ENCODE results near the gene RHOT2.

RHOT2 gene

DNA sequence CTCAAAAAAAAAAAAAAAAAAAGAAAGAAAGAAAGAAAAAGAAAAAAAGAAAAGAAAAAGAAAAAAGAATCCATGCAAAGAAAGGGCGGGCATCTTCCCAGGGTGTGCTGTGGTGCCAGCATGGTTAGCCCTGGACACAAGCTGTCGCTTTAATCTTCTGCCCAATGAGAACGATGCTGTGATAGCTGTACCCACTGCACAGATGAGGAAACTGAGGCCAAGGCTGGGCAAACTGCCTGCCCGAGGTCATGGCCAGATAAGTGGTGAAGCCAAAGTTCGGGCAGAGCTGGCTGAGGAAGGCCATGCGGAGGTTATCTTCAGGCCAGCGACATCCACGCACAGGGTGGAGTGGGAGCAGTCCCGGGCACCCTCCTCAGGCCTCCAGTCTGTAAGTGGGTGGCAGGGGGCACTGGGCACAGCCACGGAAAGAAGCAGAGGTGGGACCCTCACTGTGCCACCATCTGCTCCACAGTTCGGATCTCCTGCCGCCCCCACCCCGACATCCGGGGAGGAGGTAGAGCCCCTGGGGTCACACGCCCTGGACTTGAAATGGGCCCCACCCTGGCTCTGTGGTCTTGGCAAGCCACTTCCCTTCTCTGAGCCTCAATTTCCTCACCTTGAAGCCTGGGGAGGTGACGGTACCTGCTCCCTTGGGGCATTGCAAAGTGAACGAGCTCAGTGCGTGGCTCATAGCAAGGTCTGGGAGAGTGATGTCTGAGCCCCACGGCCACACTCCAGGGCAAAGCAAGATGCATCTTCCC, 31.2 kb downstream of the RHOT2 start:
- TF ChIP-seq ARNT (IDR thresholded peaks at IDR 0.05) (no peak), FOXK2 (IDR thresholded peaks at IDR 0.05) (no peak), HDGF (IDR thresholded peaks at IDR 0.05; ENCODE audit: borderline replicate concordance) (no peak), ZNF384 (IDR thresholded peaks at IDR 0.05) (no peak), FOXA1 (IDR thresholded peaks at IDR 0.05) (no peak), BHLHE40 (IDR thresholded peaks at IDR 0.05; ENCODE audit: borderline replicate concordance) (no peak), TARDBP (IDR thresholded peaks at IDR 0.05) (no peak), FOXM1 (IDR thresholded peaks at IDR 0.05; ENCODE audit: borderline replicate concordance) (no peak), SP1 (IDR thresholded peaks at IDR 0.05) (no peak), NFRKB (IDR thresholded peaks at IDR 0.05) (no peak), ELF4 (IDR thresholded peaks at IDR 0.05) (no peak), SUZ12 (IDR thresholded peaks at IDR 0.05) (no peak), CTBP1 (IDR thresholded peaks at IDR 0.05; ENCODE audit: borderline replicate concordance) (no peak), LEF1 (IDR thresholded peaks at IDR 0.05; ENCODE audit: borderline replicate concordance) (no peak)
- TF ChIP-seq, protein P1, sequence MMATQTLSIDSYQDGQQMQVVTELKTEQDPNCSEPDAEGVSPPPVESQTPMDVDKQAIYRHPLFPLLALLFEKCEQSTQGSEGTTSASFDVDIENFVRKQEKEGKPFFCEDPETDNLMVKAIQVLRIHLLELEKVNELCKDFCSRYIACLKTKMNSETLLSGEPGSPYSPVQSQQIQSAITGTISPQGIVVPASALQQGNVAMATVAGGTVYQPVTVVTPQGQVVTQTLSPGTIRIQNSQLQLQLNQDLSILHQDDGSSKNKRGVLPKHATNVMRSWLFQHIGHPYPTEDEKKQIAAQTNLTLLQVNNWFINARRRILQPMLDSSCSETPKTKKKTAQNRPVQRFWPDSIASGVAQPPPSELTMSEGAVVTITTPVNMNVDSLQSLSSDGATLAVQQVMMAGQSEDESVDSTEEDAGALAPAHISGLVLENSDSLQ (IDR thresholded peaks at IDR 0.05): no peak
- CTCF ChIA-PET: no interaction called here
- no peak for DNase-seq (ENCODE audit: extremely low spot score)
- POLR2A ChIA-PET: interaction anchor here (1.6 kb wide), 1 partner anchor 9 kb away, joined by 8 read pairs; the partner anchor contains the start of gene WDR24

DNA sequence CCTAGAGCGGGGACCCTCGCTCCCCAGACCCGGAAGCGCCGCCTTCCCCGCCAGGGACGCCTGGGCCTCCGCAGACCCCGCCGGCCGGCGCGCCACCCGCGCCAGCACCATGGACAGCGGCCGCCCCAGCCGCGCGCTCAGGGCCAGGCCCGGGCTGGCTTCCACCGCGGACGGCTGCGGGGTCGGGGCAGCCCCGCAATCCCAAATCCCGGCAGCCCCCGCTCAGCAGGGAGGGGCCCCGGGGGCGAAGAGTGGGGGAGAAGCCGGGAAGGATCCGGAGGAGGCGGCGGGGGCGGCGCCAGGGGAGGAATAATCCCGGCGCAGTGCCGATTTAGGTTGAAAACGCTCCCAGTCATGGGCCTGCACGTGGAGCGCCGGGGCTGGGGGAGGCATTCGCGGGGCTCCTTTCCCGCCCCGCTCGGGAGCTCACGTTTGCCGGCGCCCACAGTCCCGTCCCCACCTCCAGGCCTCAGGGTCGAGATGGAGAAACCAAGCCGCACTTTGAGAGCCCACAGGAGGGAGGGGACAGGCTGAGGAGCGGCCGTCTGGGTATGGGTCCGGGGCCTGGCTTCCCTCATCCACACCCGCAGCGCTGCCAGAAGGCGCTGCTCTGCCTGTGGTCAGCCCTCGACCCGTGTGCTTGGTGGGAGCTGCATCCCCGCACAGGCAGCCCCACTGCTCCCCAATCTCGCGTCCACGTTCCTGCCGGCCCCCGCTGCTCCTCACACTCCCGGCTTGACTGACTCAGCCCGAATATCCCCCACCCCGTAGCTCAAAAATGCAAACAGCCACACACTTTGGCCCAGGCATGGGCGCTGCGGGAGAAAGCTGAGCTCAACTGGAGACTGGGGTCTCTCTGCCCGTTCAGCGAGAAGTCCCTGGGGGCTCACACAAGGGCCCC, 33.0 kb downstream of the RHOT2 start:
- CTCF ChIA-PET: interaction anchor here (1.1 kb wide), 1 partner anchor 11 kb away, joined by 3 read pairs; no protein-coding TSS in a partner anchor
- TF ChIP-seq LEF1 (IDR thresholded peaks at IDR 0.05; ENCODE audit: borderline replicate concordance) (no peak), SP1 (IDR thresholded peaks at IDR 0.05) (no peak), L3MBTL2 (conservative IDR thresholded peaks at IDR 0.05) (no peak), FOXA1 (IDR thresholded peaks at IDR 0.05) (no peak), SUZ12 (IDR thresholded peaks at IDR 0.05) (no peak), HDGF (IDR thresholded peaks at IDR 0.05; ENCODE audit: borderline replicate concordance) (no peak), TARDBP (IDR thresholded peaks at IDR 0.05) (no peak), ARNT (IDR thresholded peaks at IDR 0.05) (no peak), CTBP1 (IDR thresholded peaks at IDR 0.05; ENCODE audit: borderline replicate concordance) (no peak), NFRKB (IDR thresholded peaks at IDR 0.05) (no peak), ZNF384 (IDR thresholded peaks at IDR 0.05) (no peak), FOXM1 (IDR thresholded peaks at IDR 0.05; ENCODE audit: borderline replicate concordance) (no peak)
- TF ChIP-seq, protein P1 (IDR thresholded peaks at IDR 0.05): no peak
- DNase-seq (ENCODE audit: extremely low spot score): peak; percentile 62
- POLR2A ChIA-PET: interaction anchor here (3.8 kb wide), 1 partner anchor 11 kb away, joined by 16 read pairs; the partner anchor contains the start of gene WDR24

DNA sequence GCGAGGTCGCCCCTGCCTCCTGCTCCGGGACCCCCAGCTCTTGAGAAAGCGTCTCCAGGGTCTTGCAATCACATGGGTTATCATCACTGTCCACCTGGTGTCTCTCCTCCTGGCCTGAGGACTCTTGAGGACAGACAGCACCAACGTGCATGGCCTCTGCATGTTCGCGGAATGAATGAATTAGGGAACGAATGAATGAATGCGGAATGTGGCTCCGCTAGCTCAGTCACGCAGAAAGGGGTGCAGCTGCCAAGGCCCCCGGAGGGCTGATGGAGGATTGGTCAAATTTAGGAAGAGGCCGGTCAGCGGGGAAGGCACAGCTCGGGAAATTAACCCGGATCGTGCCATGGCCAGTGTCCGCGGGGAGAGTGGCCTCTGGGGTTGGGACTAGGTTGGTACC, 34.4 kb downstream of the RHOT2 start:
- no peak for TF ChIP-seq SUZ12 (IDR thresholded peaks at IDR 0.05)
- no peak for TF ChIP-seq ARNT (IDR thresholded peaks at IDR 0.05)
- TF ChIP-seq NFRKB (IDR thresholded peaks at IDR 0.05): no peak
- TF ChIP-seq TARDBP (IDR thresholded peaks at IDR 0.05): no peak
- no peak for TF ChIP-seq ZNF384 (IDR thresholded peaks at IDR 0.05)
- no peak for TF ChIP-seq CTBP1 (IDR thresholded peaks at IDR 0.05; ENCODE audit: borderline replicate concordance)
- TF ChIP-seq, protein P1 (IDR thresholded peaks at IDR 0.05): no peak
- no peak for TF ChIP-seq FOXA1 (IDR thresholded peaks at IDR 0.05)
- no peak for TF ChIP-seq BHLHE40 (IDR thresholded peaks at IDR 0.05; ENCODE audit: borderline replicate concordance)
- no peak for TF ChIP-seq ELF4 (IDR thresholded peaks at IDR 0.05)
- no peak for DNase-seq (ENCODE audit: extremely low spot score)
- POLR2A ChIA-PET: interaction anchor here (1.1 to 3.8 kb wide), 3 partner anchors 12 to 83 kb away, joined by 3 to 16 read pairs (median 7); partner anchors contain the start of genes ANTKMT and WDR24
- CTCF ChIA-PET: no interaction called here

DNA sequence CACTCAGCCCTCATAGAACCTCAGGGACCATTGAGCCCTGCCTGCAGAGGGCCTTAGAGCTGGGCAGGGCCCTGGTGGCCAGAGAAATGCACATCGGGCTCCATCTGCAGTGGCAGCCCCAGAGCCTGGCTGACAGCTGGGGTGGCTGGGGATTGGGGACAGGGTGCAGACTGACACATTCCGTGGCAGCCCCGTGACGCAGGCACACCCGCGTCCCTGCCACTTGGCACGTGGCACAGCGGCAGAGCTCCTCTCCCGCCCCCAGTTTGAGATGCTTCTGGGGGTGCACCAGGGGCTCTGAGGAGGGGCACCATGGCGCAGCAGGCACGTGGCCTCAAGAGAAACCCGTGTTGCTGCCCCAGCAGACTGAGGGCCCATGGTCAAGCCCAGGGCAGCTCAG, 35.5 kb downstream of the RHOT2 start:
- ChIA-PET POLR2A (interaction anchor here (1.1 to 3.8 kb wide), 3 partner anchors 13 to 82 kb away, joined by 3 to 16 read pairs (median 7); partner anchors contain the start of genes ANTKMT and WDR24), CTCF (no interaction called here)
- DNase-seq (ENCODE audit: extremely low spot score): no peak
- TF ChIP-seq ARNT (IDR thresholded peaks at IDR 0.05) (no peak), BHLHE40 (IDR thresholded peaks at IDR 0.05; ENCODE audit: borderline replicate concordance) (no peak), FOXK2 (IDR thresholded peaks at IDR 0.05) (no peak), SUZ12 (IDR thresholded peaks at IDR 0.05) (no peak), SP1 (IDR thresholded peaks at IDR 0.05) (no peak), CTBP1 (IDR thresholded peaks at IDR 0.05; ENCODE audit: borderline replicate concordance) (no peak), LEF1 (IDR thresholded peaks at IDR 0.05; ENCODE audit: borderline replicate concordance) (no peak), L3MBTL2 (conservative IDR thresholded peaks at IDR 0.05) (no peak), ELF4 (IDR thresholded peaks at IDR 0.05) (no peak), FOXM1 (IDR thresholded peaks at IDR 0.05; ENCODE audit: borderline replicate concordance) (no peak), HDGF (IDR thresholded peaks at IDR 0.05; ENCODE audit: borderline replicate concordance) (no peak), FOXA1 (IDR thresholded peaks at IDR 0.05) (no peak)
- TF ChIP-seq, protein P1 (IDR thresholded peaks at IDR 0.05): no peak

Measured in HEK293T (cell line).